Prostate gland (tissue), 2 donors: ENCODE results near the gene MVB12B. TPM values are rescaled to one million over a fixed set of nuclear protein-coding genes. Genes with fewer than 3 reads are reported as not detected.

Experiments used
- DNase-seq: peaks from one replicate; pipeline ENCODE4 v3.0.0-alpha.2; 2019; ENCODE audit warnings: low spot score
- H3K27ac ChIP-seq, 2 donors: fragments of 200-600 bp; sonication (generic); 2 replicates each; pipeline ENCODE4 v1.5.1; 2017 to 2019
- H3K27me3 ChIP-seq: fragments of 200-600 bp; sonication (generic); replicated peaks from 2 replicates; pipeline ENCODE4 v1.5.1; 2019; ENCODE audit not compliant: insufficient read depth
- H3K36me3 ChIP-seq, 2 donors: fragments of 200-600 bp; sonication (generic); 1 replicate in 1 of 2; 2 replicates in 1 of 2; pipeline versions ENCODE4 v1.5.1 to v1.8.1; 2017 to 2019
- H3K4me1 ChIP-seq: fragments of 200-600 bp; sonication (generic); replicated peaks from 2 replicates; pipeline ENCODE4 v1.5.1; 2019
- H3K4me3 ChIP-seq, 2 donors: fragments of 200-600 bp; sonication (generic); 2 replicates each; pipeline ENCODE4 v1.5.1; 2017 to 2019
- H3K9me3 ChIP-seq: fragments of 200-600 bp; sonication (generic); 2 replicates; pipeline ENCODE4 v1.5.1; 2017
- CTCF ChIP-seq, 4 experiments: fragments of 200-600 bp in 2 of 4; fragments of 450-650 bp in 2 of 4; sonication (generic) in 2 of 4; IDR thresholded peaks; 1 replicate in 3 of 4; 2 replicates in 1 of 4; pipeline ENCODE4 v1.5.1; 2016 to 2019; ENCODE audit warnings: antibody characterized with exemption in 4 of 4, mild to moderate bottlenecking in 2 of 4, moderate library complexity in 2 of 4
- POLR2A ChIP-seq: fragments of 450-650 bp; IDR thresholded peaks from one replicate; pipeline ENCODE4 v1.6.1; 2016; ENCODE audit warnings: antibody characterized with exemption, mild to moderate bottlenecking
- POLR2AphosphoS5 ChIP-seq: sonication (generic); formaldehyde crosslinking; IDR thresholded peaks from one replicate; pipeline ENCODE4 v1.6.1; 2017; ENCODE audit warnings: antibody characterized with exemption
- WGBS: methylation state at CpG from one replicate; pipeline ENCODE4 v1.1.5; 2018; 5-methylcytosine and 5-hydroxymethylcytosine counted together
- intact Hi-C: fragments of 100-400 bp; cut with DNase I; formaldehyde crosslinking; loops from one replicate; pipeline ENCODE4 v1.14.2; 2022
- total RNA-seq, 2 donors: library from RNA; depleted of rRNA; stranded (reverse); fragments of >200 nt; gene quantifications; one replicate each; pipeline ENCODE4 v1.1.0, GENCODE V29; 2016

MVB12B gene
- total RNA-seq, 2 donors from 2014 or later, result 17.3 to 28.4 TPM

GRCh38 chr9:126379661-126380360 is 53.2 kb downstream of the MVB12B start:
- DNase-seq, result no peak

GRCh38 chr9:126380447-126380846 is 53.8 kb downstream of the MVB12B start:
- Histone ChIP-seq H3K9me3 (no peaks in the 10 kb centered on the region), H3K4me1 (no peaks in the 10 kb centered on the region), H3K36me3 (no peaks in the 10 kb centered on the region), H3K4me3 (no peak overlapping the region), H3K27ac (no peak overlapping the region), H3K27me3 (no peaks in the 10 kb centered on the region)
- DNase-seq, result no peak
- TF ChIP-seq POLR2A (no peak), CTCF (IDR thresholded peaks at IDR 0.05) (no peak), POLR2AphosphoS5 (no peak)
- 89% methylated on average over 10 of the region's 10 CpGs for WGBS
- intact Hi-C loops, result no loop called here

More at GRCh38 chr9:126379661-126380360, 53.2 kb downstream of the MVB12B start:
- Histone ChIP-seq H3K27me3 (no peaks in the 10 kb centered on the region), H3K4me1 (no peaks in the 10 kb centered on the region), H3K36me3 (no peaks in the 10 kb centered on the region), H3K27ac (no peak overlapping the region), H3K9me3 (no peaks in the 10 kb centered on the region), H3K4me3 (no peak overlapping the region)
- intact Hi-C loops, result loop anchor here (5.0 kb wide), 1 partner anchor 53 kb away; the partner anchor contains the start of gene MVB12B
- no peak for TF ChIP-seq POLR2AphosphoS5
- no peak for TF ChIP-seq CTCF (IDR thresholded peaks at IDR 0.05)
- no peak for TF ChIP-seq POLR2A
- 90% methylated on average over 9 of the region's 9 CpGs for WGBS

- intact Hi-C loops, result no loop called here
- Histone ChIP-seq H3K4me1 (no peaks in the 10 kb centered on the region), H3K27me3 (no peaks in the 10 kb centered on the region), H3K27ac (no peak overlapping the region), H3K9me3 (no peaks in the 10 kb centered on the region), H3K36me3 (no peaks in the 10 kb centered on the region), H3K4me3 (no peak overlapping the region)
- TF ChIP-seq POLR2AphosphoS5 (no peak), POLR2A (no peak), CTCF (IDR thresholded peaks at IDR 0.05) (no peak)
- DNase-seq, result no peak
- WGBS, result 91% methylated on average over 6 of the region's 6 CpGs
These were observed 54.6 kb downstream of the MVB12B start for GRCh38 chr9:126381195-126381594.

GRCh38 chr9:126383406-126384046 is 56.9 kb downstream of the MVB12B start:
- Histone ChIP-seq H3K36me3 (no peaks in the 10 kb centered on the region), H3K27ac (no peak overlapping the region), H3K4me3 (no peak overlapping the region), H3K4me1 (no peaks in the 10 kb centered on the region), H3K27me3 (no peaks in the 10 kb centered on the region), H3K9me3 (no peaks in the 10 kb centered on the region)
- DNase-seq, result no peak
- WGBS, result 60% methylated on average over 3 of the region's 3 CpGs
- no peak for TF ChIP-seq CTCF (IDR thresholded peaks at IDR 0.05)
- no peak for TF ChIP-seq POLR2A
- no peak for TF ChIP-seq POLR2AphosphoS5
- intact Hi-C loops, result no loop called here

GRCh38 chr9:126384926-126385325 is 58.3 kb downstream of the MVB12B start:
- Histone ChIP-seq H3K4me1 (no peaks in the 10 kb centered on the region), H3K27me3 (no peaks in the 10 kb centered on the region), H3K4me3 (no peak overlapping the region), H3K27ac (no peak overlapping the region), H3K36me3 (no peaks in the 10 kb centered on the region), H3K9me3 (no peaks in the 10 kb centered on the region)
- 93% methylated on average over 7 of the region's 7 CpGs for WGBS
- DNase-seq, result no peak
- intact Hi-C loops, result no loop called here
- TF ChIP-seq POLR2A, result no peak
- no peak for TF ChIP-seq POLR2AphosphoS5
- no peak for TF ChIP-seq CTCF (IDR thresholded peaks at IDR 0.05)
